HPDE6-E6E7 (cell line): ENCODE data around the gene GNA12.

Source experiments
- DNase-seq: peaks from one replicate; pipeline ENCODE4 v3.0.0; 2011; ENCODE audit warnings: missing footprints; ENCODE audit errors: extremely low spot score

Gene GNA12

GRCh38 chr7:2802504-2803341, 41.4 kb downstream of the GNA12 start:
- no peak for DNase-seq

GRCh38 chr7:2802101-2802500, 42.0 kb downstream of the GNA12 start:
- no peak for DNase-seq

- DNase-seq, result no peak
Measured at GRCh38 chr7:2800931-2801688, 43.0 kb downstream of the GNA12 start.

- no peak for DNase-seq
Measured at GRCh38 chr7:2800220-2800930, 43.7 kb downstream of the GNA12 start.

GRCh38 chr7:2799253-2799652, 44.9 kb downstream of the GNA12 start:
- no peak for DNase-seq

GRCh38 chr7:2798669-2799068, 45.4 kb downstream of the GNA12 start:
- DNase-seq, result no peak

GRCh38 chr7:2796358-2797352, 47.5 kb downstream of the GNA12 start:
- no peak for DNase-seq

- no peak for DNase-seq
Measured at GRCh38 chr7:2795906-2796305, 48.2 kb downstream of the GNA12 start.

- no peak for DNase-seq
Measured at GRCh38 chr7:2794836-2795636, 49.1 kb downstream of the GNA12 start.

- no peak for DNase-seq
Measured at GRCh38 chr7:2792856-2793487, 51.1 kb downstream of the GNA12 start.

- no peak for DNase-seq
Measured at GRCh38 chr7:2792235-2792634, 51.9 kb downstream of the GNA12 start.

- DNase-seq, result no peak
Measured at GRCh38 chr7:2791390-2791789, 52.7 kb downstream of the GNA12 start.

GRCh38 chr7:2787251-2787951, 56.7 kb downstream of the GNA12 start:
- no peak for DNase-seq

GRCh38 chr7:2786607-2787116, 57.4 kb downstream of the GNA12 start:
- no peak for DNase-seq

GRCh38 chr7:2785071-2785500, 59.0 kb downstream of the GNA12 start:
- peak; percentile 39 for DNase-seq

GRCh38 chr7:2782565-2782964, 61.5 kb downstream of the GNA12 start:
- DNase-seq, result no peak

- DNase-seq, result no peak
Measured at GRCh38 chr7:2782121-2782520, 62.0 kb downstream of the GNA12 start.

GRCh38 chr7:2781636-2782035, 62.5 kb downstream of the GNA12 start:
- no peak for DNase-seq

GRCh38 chr7:2779051-2779450, 65.1 kb downstream of the GNA12 start:
- no peak for DNase-seq
